DMS79 treated with DMSO at 0.1 percent for 48 hours (cell line): Measurements from ENCODE around the gene EML4.
"Not testable (repeated sequence)": the region's sequence is repeated elsewhere in the genome, so short reads cannot be mapped to it uniquely, and the experiment has no call there.

Experiments used
- DNase-seq: peaks from one replicate; lab custom pipeline; 2025; lab: John Stamatoyannopoulos, UW

EML4 gene

GRCh38 chr2:42359965-42360483 lies 190.9 kb downstream of the EML4 start:
- peak; percentile 11 for DNase-seq

- DNase-seq: no peak
Measured at GRCh38 chr2:42360493-42360889, 191.3 kb downstream of the EML4 start.

- DNase-seq: peak; percentile 94
Measured at GRCh38 chr2:42360890-42361727, 192.0 kb downstream of the EML4 start, which contains the start of gene COX7A2L. TSS of gene COX7A2L (minus strand) at chr2:42361217. CDS start at chr2:42361161, 56 bp downstream.

DNA sequence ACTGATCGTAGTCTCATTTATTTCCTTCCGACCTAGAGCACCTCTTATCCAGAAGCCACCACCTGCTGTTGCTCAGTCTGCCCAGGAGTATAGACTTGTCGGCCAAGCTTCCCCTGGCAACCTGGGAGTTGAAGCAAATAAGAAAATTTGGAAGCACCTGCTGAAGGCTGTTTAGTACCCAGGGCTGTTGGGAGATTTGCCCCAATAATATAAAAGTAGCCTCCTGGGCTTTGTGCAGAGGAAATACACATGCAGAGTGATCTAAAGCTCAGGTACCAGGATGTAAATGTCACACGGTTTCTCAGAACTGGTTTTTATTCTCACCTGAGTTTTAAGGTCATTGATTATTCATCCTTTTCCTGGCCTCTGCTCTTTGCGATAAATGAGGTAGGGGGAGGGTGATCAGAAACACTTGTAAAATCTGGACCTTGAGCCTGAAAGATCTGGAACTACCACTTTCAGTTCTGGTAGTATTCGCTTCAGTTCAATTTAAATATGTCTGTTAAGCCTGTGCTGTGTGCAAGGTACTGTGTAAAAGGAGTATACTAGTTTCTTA lies 192.7 kb downstream of the EML4 start:
- DNase-seq: no peak

DNA sequence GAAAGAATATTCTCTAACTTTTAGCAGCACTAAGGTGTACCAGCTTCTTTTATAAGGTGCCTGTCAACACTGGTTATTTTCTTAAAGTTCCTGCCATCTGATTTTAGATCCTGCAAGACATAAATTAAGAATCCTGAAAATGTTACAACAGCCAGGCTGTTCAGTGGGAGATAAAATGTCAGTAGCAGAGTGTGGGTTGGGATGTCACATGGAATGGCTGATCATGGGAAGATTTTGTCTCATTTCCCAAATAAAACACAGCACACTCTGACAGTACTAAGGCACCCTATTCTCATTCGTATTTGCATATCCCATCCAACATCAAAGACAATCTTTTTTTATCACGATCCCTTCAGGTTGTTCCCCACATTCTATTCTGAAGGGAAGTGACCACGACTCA lies 194.3 kb downstream of the EML4 start:
- DNase-seq: no peak

- no peak for DNase-seq
Measured at GRCh38 chr2:42364658-42365057, 195.5 kb downstream of the EML4 start.

- DNase-seq: no peak
Measured at GRCh38 chr2:42366411-42366810, 197.3 kb downstream of the EML4 start.

DNA sequence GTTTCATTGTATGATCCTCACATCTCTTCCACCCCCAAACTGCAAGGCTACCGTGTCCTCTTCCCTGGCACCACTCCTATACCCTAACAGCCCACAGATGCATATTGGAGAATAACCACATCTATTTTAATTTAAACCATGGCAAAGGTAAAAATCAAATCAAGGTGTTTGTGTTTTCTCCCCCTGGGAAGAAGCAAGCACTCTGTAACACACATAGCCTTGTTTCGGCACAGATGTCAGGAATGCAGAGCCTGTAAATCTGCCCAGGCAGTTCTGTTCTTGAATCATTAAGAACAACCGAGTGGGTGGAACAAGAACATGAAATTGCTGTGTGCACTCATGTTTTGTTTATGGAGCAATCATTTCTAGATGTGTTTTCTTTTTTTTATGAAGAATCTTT lies 198.7 kb downstream of the EML4 start:
- DNase-seq: no peak

- no peak for DNase-seq
Measured at GRCh38 chr2:42368817-42369531, 199.8 kb downstream of the EML4 start.

DNA sequence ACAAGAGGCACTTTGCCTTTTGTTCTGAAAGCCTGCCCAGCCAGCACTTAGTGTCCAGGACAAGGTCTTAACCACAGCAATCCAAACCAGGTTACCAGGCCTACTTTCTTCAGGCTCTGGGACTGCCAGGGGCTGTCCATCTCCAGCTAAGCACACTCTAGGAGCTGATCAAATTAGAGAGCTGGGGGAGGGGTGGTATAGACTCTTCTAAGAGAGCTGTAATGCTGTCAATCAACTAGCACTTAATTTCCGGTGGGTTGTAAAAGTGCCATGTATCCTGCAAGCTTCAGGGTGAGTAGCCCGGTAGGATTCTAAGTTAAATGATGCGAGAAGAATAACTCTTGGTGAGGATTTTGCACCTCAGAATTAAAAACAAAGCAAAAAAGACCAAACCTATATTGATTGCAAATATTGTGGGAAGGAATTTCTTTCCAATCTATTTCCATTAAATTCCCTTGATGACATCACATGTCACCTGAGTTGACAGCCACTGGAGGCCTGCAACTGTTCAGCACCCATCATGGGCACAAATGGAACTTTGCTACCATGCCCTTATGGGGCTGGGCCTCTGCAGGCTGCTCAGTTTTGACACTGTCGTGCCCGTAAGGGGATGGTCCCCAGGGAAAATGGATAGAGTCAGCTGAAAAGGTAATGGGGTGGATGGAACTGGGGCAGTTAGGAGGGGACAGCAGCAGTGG lies 200.5 kb downstream of the EML4 start:
- peak; percentile 31 for DNase-seq

DNA sequence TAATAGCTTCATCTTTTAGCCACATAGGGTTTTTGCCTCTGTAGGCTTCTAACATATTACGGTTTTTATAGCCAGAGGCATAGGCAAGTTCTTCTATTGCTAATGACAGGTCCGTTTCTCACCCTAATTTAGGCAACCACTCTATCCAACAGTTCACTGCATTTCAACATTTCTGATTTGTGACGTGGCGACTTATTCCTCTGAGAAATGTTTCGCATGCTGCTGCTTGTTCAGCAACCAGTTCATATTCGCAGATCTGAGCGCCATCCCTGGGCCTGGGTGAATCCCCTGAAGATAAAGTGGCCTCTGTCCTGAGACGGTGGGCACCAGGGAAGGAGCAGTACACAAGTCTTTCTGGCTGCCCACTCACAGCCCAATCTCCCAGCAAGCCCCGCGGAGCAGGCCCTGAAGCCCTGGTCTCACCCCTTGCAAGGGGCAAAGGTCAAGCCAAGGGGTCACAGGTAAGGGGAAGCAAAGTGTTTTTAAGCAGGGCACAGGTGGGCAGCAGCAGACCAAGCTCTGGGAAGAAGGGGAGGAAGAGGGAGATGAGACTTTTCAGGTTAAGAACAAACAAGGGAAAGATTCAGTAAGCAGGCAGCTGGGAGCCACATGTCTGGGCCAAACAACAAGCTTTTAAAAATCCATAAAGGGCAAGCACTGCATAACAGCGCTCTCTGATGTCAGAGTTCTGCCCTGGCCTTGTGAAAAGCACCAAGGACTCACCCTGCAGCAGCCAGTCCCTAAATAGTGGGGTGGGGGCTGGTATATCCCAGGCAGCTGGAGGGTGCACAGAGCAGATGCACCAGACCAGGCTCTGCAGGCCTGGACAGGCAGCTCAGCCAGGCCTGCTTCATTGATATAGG lies 202.7 kb downstream of the EML4 start:
- DNase-seq: no peak

GRCh38 chr2:42372474-42373200 lies 203.5 kb downstream of the EML4 start:
- no peak for DNase-seq

DNA sequence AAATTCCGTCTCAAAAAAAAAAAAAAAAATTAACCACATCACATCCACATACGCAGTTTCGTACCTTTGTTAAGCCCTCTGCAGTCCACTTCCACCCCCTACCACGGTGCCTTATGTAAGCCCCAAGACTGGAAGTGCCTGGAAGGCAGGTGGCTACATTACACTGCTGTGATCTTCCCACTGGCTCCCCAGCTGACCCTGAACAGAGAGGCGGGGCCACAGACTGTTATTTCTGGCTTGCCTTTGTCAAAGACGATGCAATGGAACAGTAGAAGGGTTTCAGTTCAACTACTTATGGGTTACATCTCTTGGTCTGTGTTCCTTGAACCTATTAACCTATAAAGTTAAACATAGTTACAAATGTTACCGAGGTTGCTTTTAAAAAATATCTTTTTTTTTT lies 207.6 kb downstream of the EML4 start:
- no peak for DNase-seq

GRCh38 chr2:42378415-42378814 lies 209.3 kb downstream of the EML4 start:
- no peak for DNase-seq

GRCh38 chr2:42380026-42380425 lies 210.9 kb downstream of the EML4 start:
- not testable (repeated sequence) for DNase-seq

DNA sequence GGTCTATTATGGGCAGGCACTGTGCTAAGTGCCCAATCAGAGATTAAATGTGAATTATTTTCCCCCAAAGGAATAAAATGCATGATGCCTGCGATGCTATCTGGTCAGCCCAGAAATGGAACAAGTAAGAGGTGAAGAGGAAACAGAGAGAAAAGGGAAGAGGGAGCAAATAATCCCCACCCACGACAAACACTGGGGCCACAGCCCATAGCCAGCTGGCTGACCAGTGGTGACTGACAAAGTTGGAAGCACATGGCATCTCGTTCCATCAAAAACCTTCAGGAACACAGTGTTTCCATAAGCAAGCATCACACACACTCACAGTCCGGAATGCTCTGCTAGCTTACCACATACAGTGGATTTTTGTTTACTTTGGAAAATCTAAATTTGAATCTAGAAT lies 213.0 kb downstream of the EML4 start:
- DNase-seq: no peak
